NCI-H82 (cell line): Measurements from ENCODE around the gene DERA.
"Not testable (repeated sequence)": the region's sequence is repeated elsewhere in the genome, so short reads cannot be mapped to it uniquely, and the experiment has no call there.

Source experiments
- DNase-seq: peaks from one replicate; lab custom pipeline; 2025; lab: John Stamatoyannopoulos, UW

Gene DERA

DNA sequence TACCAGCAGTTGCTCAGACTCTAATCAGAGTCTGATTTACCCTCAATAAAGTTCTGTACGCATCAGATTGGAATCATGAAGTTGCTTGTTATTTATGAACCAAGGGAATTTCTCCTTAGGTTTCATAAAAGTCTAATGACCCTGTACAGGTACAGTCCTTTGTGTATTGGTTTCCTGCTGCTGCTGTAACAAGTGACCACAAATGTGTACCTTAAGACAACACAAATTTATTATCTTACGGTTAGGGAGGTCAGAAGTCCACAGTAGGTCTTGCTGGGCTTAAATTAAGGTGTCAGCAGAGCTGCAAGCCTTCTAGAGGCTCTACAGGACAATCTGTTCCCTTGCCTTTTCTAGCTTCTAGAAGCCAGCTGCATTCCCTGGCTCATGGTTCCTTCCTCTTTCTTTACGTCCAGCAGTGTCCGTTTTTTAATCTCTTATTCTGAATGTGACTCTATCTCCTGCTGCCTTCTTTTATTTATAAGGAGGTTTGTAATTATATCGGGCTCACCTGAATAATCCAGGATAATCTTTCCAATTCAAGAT, 6.7 kb upstream of the DERA start:
- DNase-seq: no peak

GRCh38 chr12:15910468-15910863, 666 bp upstream of the DERA start:
- no peak for DNase-seq

GRCh38 chr12:15911931-15912330, 799 bp downstream of the DERA start:
- peak; percentile 38 for DNase-seq

DNA sequence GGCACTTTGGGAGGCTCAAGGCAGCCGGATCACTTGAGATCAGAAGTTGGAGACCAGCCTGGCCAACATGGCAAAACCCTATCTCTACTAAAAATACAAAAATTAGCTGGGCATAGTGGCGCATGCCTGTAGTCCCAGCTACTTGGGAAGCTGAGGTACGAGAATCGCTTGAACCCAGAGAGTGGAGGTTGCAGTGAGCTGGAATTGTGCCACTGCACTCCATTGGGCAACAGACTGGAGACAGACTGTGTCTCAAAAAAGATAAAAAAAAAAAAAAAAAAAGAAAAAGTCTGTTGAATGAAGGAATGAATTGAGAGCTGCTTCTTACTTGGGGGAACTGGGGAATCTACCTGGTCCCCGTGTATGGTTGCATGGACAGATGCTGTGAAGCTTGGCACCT, 3.0 kb downstream of the DERA start:
- DNase-seq: not testable (repeated sequence)

- DNase-seq: peak; percentile 70
These were observed 6.9 kb downstream of the DERA start for GRCh38 chr12:15918066-15918465.

DNA sequence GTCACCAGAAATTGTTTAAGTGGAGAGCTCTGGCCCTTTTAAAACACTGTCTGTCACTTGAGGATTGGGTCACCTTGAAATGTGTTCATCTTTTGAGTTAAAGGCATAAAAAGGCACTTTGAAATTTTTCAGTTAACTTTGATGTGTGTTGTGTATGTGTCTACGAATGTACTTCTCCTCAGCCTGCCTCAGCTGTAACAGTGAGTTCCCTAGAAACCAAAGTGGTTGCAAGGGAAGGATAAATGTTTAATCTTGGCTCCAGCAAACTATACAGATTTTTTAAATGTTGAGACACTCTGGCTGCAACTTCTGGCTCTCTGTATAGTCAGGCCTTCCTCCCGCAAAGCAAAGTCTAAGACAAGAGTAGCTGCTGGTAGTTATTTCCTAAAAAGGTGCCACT, 8.3 kb downstream of the DERA start:
- DNase-seq: no peak

- no peak for DNase-seq
These were observed 13.8 kb downstream of the DERA start for GRCh38 chr12:15924956-15925355.

- no peak for DNase-seq
These were observed 17.2 kb downstream of the DERA start for GRCh38 chr12:15928346-15928745.

DNA sequence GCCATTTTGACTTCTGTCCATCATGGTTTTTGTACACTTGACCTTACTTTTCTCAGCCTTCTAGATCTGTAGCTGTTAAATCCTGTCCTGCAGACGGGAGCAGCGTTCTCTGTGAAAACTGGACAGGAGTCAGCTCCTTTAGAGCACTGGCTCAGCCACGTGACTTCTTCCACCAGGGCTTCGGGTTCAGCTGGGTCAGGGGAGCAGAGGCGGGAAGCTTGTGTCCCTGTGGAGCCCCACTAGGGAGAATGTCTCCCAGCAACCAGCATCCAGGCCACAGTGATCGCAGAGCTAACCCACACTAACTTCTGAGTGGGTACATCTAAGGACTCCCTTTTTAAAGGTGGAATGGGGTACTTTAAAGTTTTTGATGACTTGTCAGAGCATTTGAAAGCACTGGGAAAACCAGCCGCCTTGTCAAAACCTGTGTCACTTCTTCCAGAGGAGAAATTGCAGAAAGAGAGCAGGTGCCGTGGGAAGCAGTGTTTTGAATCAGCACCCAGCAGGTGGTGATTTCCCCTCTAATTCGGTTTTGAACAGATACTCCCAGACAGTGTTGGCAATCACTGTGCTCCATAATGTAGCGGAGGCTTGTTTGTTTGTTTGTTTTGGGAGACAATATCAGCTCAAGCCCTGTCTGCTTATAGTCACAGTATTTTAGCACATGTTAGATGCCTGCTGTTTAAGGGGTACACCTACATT, 17.9 kb downstream of the DERA start:
- DNase-seq: no peak

DNA sequence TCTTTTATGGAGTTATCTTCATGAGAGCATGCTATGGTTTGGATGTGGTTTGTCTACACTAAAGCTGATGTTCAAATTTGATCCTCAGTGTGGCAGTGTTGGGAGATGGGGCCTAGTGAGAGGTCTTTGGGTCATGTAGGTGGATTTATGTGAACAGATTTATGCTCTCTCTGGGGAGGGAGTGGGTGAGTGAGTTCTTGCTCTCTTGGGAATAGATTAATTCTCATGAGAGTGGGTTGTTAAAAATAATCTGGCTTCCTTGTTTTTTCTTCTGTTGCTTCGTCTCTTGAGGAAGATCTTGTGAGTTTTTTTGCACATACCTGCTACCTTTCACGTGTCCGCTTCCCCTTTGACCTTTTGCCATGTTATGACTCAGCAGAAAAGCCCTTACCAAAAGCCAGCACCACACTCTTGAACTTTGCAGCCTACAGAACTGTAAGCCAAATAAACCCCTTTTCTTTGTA, 20.5 kb downstream of the DERA start:
- peak; percentile 87 for DNase-seq

- DNase-seq: no peak
These were observed 21.2 kb downstream of the DERA start for GRCh38 chr12:15932327-15932726.

DNA sequence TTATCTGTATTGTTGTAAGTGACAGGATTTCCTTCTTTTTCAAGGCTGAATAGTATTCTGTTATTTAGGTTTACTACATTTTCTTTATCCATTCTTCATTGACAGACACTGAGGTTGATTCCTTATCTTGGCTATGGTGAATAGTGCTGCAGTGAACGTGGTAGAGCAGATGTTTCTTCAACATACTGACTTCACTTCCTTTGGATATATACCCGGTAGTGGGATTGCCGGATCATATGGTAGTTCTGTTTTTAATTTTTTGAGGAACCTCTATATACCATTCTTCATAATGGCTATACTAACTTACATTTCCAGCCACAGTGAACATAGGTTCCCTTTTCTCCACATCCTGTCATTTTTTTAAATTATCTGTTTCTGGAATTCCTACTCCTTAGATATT, 21.8 kb downstream of the DERA start:
- DNase-seq: no peak

DNA sequence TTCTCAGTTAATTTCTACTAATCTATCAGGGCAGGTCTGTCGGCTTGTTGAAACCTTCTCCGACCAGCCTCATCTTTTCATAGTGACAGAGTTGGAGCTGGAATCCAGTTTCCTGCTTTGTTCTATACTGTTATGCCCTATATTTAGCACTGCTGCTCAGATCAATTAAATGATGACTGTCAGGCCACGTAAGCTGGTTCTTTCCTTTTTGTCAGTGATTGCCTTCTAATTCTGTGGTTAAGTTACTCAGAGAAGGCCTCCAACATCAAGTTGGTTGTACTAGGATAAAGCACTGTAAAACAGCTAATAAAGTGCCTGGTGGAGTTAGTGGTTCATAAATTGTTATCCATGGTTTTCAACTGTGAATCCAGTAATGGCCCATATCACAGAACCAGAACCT, 22.6 kb downstream of the DERA start:
- DNase-seq: no peak

- DNase-seq: no peak
These were observed 25.6 kb downstream of the DERA start for GRCh38 chr12:15936751-15937150.

DNA sequence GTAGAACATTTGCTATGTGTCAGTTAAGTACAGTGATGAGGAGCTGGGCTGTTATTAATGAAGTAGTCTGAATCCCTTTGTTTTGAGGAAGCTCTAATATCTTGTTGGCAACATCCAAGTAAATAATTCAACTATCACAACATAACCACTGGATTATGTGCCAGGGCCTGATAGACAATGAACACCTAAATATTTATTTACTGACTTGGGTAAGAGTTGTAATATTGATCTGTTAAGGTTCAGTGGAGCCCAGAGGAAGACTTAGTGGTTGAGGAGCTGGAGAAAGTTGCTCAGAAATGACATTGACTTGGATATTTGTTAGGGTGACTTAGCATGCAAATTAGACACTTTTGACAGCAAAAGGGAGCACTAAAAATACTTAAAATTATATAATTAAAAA, 26.8 kb downstream of the DERA start:
- no peak for DNase-seq

DNA sequence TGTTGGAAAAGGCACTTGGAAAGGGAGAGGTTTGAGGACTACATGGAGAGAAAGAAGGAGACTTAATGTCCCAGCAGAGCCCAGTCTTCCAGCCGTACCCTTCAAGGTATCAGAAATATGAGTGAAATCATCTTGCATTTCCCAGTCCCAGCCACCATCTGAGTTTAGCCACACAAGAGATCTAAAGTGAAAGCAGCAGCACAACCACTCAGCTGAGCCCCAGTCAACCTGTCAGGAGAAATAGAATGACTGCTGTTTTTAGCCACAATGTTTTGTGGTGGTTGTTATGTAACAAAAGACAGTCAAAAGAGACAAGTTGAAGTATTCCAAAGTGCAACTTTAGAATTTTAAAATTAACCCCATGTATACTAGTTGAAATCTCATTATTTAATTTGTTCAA, 28.0 kb downstream of the DERA start:
- DNase-seq: no peak

GRCh38 chr12:15942475-15942874, 31.3 kb downstream of the DERA start:
- no peak for DNase-seq

- DNase-seq: not testable (repeated sequence)
These were observed 32.4 kb downstream of the DERA start for GRCh38 chr12:15943519-15943918.

GRCh38 chr12:15948461-15948860, 37.3 kb downstream of the DERA start:
- DNase-seq: not testable (repeated sequence)

- DNase-seq: no peak
These were observed 44.1 kb downstream of the DERA start for GRCh38 chr12:15955281-15955680.

- DNase-seq: no peak
These were observed 44.9 kb downstream of the DERA start for GRCh38 chr12:15956010-15956409.

- no peak for DNase-seq
These were observed 45.5 kb downstream of the DERA start for GRCh38 chr12:15956413-15957185.

DNA sequence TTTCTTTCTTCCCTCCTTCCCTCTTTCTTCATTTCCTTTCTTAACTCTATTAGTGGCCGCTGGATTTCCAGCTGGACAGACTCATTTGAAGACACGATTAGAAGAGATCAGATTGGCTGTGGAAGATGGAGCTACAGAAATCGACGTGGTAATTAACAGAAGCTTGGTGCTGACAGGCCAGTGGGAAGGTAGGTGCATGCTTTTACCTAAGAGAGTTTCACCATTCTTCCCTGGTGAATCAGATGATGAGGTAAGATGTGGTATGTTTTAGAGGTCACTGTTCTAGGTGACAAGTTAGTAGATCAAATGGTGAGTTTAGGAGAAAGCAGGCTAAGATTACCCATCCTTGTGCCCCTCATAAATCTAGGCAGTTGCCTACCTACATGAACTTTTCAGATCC, 51.6 kb downstream of the DERA start:
- DNase-seq: no peak
